Measurements from ENCODE around the gene RPTOR.
"Not testable (repeated sequence)": the region's sequence is repeated elsewhere in the genome, so short reads cannot be mapped to it uniquely, and the experiment has no call there.

RPTOR gene

DNA sequence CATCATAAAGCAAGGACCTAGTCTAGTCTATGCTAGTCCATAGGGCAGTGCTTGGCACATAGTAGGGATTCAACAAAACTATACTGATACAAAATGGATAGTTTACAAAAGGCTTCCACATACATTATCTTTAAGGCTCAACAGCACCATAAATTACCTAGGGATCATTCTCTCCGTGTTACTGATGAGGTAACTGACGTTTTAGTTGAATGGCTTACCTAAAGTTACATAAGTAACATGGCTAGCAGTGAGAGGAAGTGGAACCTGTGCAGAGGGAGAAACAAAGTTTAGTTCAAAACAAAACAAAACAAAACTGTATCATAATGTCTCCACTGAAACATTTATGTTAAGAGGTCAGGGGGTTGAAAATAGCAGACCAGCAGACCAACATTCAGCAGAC, 7.9 kb downstream of the RPTOR start:
- no peak for DNase-seq

- DNase-seq = no peak
Measured at GRCh38 chr17:80555266-80555665, 10.6 kb downstream of the RPTOR start.

- no peak for DNase-seq
Measured at GRCh38 chr17:80558046-80558445, 13.4 kb downstream of the RPTOR start.

GRCh38 chr17:80559825-80560251, 15.2 kb downstream of the RPTOR start:
- no peak for DNase-seq

GRCh38 chr17:80561541-80562114, 17.0 kb downstream of the RPTOR start:
- DNase-seq = no peak

DNA sequence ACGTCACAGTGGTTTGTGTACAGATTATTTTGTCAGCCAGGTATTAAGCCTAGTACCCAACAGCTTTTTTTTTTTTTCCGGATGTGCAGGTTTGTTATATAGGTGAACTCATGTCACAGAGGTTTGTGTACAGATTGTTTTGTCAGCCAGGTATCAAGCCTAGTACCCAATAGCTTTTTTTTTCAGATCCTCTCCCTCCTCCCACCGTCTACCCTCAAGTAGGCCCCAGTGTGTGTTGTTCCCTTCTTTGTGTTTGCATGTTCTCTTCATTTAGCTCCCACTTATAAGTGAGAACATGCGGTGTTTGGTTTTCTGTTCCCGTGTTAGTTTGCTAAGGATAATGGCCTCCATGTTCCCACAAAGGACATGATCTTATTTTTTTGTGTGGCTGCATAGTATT, 19.9 kb downstream of the RPTOR start:
- DNase-seq = no peak

DNA sequence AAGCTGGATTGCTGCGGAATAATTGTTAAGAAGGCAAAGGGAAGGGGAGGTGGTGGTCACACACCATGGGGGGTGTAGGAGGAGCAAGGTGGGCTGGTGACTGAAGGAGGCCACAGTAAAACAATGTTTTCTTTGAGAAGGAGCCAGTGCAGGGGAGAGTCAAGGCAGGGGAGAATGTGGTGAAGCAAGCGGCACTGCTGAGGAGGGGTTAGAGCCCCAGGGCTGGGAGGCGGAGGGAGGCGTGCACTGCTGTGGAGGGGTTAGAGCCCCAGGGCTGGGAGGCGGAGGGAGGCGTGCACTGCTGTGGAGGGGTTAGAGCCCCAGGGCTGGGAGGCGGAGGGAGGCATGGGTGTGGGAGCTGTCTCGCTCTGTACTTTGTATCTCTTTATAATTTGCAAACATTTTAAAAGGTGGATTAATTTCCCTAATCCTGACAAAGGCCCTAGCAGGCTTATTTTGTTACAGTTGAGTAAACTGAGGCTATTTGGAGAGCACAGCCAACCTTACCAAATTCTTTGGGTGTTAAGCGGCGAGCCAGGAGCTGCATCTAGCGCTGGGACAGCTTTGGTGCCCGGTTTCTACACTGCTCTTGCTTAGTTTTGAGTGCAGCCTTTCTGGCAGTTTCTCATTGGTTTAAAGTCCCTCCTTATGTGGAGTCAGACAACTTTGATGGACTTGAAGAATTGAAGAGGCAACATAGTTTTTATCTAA, 20.9 kb downstream of the RPTOR start:
- no peak for DNase-seq

DNA sequence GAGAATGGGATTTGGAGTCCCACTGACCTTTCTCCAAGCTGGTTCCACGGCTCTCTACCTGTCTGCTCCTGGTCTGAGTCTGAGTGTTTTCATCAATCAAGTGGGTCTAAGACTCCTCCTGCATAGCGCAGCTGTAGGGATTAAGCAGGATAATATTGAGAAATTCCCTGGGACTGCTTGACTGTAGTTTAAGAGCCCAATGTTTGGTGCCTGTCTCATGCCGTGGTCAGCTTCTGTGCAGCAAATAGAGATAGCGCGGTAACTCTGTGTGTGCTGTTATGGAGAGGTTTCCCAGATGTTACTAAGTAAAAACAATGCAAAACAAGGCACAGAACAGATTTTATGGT, 21.4 kb downstream of the RPTOR start:
- DNase-seq = no peak

- no peak for DNase-seq
Measured at GRCh38 chr17:80568246-80568645, 23.6 kb downstream of the RPTOR start.

GRCh38 chr17:80569924-80570323, 25.3 kb downstream of the RPTOR start:
- DNase-seq = no peak

GRCh38 chr17:80573701-80574100, 29.1 kb downstream of the RPTOR start:
- DNase-seq = no peak

DNA sequence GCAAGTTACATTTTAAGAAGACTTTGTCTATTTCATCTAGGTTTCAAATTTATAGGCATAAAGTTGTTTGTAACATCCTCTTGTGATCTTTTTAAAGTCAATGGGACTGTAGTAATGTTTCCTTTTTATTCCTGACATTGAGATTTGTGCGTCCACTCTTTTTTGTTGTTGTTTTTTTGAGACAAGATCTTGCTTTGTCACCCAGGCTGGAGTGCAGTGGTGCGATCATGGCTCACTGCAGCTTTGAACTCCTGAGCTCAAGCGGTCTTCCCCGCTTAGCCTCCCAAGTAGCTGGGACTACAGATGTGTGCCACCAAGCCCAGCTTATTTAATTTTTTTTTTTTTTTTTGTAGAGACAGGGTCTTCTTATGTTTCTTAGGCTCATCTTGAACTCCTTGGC, 29.9 kb downstream of the RPTOR start:
- no peak for DNase-seq

- DNase-seq = peak; percentile 95
Measured at GRCh38 chr17:80575057-80575875, 30.6 kb downstream of the RPTOR start.

DNA sequence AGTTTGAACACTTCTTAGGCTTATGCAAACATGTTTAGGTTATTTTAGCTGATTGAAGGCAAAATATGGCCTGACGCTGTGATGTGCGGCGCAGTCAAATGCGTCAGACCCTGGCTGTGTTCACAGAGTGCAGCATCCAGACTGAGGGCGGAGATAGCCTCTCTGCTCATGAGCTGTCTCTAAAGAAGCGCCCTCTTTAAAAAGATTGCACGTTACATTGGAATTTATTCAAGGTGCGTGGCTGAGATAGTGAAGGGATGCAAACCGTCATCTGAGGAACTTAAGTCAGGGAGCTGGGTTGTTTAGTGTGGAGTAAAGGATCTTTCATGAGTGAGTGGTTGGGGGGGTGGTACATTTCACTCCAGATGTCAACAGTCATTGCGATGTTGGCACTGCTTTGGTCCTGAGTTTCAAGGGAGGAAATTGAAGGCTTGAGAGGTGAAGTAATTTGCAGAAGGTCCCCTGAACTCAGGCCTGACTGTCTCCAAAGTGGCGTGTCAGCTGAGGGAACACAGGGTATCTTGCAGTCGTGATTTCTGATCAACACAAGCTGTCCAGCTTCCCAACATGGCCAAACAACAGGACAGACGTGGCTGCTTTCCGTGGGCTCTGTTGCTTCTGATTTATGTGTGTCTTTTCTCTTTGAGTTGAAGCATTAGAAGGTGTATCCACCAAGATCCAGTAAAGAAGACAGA, 33.4 kb downstream of the RPTOR start:
- DNase-seq = no peak

DNA sequence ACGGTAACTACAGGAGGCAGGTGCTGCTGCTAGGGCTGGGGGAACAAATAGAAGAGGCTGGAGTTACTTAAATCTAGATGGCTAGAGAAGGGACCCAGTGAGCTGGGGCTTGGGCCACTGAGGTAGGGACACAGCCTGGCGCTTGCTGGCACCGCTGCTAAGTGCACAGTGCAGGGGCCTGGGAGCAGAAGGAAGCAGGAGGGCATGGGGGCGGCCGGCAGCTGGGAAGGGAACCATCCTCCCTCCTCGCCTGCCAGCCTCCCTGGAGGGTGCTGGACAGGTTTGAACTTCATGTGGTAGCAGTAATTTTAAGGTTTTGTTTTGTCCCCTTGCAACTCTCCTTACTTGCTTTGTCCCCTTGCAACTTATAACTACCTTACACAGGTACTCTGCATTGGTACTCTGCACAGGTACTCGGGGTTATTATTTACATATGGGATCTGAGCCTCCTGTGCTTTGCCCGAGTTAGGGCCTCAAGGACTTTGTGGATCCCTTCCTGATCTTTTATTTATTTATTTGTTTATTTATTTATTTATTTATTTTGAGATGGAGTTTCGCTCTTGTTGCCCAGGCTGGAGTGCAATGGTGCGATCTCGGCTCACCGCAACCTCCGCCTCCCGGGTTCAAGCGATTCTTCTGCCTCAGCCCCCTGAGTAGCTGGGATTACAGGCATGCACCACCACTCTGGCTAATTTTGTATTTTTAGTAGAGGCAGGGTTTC, 34.2 kb downstream of the RPTOR start:
- DNase-seq = not testable (repeated sequence)

GRCh38 chr17:80582165-80582564, 37.5 kb downstream of the RPTOR start:
- no peak for DNase-seq

GRCh38 chr17:80584176-80584905, 39.7 kb downstream of the RPTOR start:
- no peak for DNase-seq

DNA sequence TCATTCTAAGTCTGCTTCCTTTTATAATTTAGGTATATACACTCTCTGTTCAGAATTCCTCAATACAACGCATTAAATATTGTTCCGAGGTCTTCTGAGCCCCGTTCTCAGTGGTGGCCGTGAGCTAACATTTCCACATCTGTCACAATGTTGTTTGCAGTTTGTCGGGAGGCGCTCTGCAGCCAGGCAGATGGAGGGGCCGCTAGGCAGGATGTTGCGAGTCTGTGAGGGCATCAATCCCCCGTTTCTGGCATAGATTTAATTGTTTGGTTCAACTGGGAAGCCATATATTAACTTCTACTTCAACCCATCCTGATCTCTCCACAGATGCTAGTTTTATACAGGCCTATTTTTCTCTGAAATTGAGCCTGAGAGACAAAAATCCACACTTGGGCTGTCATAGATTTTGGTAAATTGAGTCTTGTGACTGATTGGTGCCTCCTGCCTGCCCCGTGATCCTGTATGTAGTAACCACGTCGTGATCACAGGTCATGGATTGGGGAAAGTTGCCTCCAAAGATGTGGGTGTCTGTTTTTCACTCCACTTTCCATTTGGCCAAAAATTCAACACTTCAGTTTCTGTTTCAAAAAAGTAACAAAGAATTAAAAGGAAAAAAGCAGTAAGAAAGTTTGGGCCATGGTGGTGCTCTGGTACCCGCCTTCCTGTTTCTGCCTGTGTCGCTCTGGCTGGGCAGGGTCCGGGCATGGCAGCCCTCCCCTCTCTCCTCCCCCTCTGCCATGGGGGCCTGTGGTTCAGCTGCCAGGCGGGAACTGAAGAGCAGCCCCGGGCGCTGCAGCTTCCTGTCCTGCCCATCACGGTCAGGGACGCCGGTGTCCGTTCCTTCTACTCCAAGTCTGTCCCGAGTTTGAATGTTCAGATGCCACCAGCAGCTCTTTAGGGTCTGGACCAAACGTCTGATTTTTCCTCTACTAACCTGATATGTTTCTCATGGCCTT, 41.5 kb downstream of the RPTOR start:
- DNase-seq = no peak

DNA sequence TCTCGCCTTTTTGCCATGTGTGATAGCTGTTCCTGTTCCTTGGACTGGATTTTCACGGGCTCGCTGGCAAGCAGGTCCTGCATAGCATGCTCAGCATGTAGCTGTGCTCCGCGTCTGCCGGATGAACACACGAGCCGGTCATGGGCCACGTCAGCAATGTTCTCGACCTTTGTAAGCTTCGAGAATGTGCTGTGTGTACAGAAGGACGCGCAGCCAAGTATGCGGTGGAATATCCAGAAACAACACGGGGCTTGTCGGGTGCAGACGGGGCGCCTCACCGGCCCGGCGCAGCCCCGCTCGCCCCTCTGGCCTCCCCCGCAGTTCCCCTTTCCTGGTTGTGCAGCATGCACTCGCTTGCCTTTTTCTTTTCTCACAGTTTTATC, 42.2 kb downstream of the RPTOR start:
- DNase-seq = no peak

DNA sequence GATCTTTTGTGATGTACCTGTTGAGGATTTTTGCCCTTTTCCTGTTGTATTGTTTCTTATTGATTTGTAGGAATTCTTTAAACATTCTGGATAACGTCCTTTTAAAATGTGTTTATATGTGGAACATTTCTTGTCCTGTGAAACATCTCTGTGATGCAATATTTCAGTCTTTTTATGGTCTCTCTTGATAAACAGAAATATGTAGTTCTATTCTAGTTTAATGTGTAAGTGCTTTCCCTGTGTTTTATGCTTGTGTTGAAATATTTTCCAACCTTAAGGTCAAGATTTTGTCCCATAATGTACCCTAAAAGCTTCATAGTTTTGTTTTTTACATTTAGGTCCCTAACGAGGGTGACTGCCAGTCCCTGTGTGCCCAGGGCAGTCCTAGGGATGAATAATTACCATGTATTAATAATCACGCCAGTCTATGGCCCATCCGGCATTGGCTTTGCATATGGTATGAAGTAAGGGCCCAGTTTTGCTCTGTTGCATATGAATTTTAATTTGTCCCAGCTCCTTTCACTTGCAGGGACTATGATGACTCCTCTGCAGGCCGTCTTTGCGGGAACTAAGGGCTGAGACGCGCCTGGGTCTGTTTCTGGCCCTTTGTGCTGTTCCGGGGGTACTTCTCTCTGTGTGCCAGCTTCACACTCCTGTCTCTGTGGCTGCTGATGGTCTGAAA, 44.2 kb downstream of the RPTOR start:
- DNase-seq = no peak
